GM20000 (cell line): Measurements from ENCODE around the gene MED9.
"Not testable (repeated sequence)": the region's sequence is repeated elsewhere in the genome, so short reads cannot be mapped to it uniquely, and the experiment has no call there.

ENCODE experiments used
- DNase-seq: peaks from one replicate; pipeline ENCODE4 v3.0.0; 2012; ENCODE audit warnings: low spot score
- TF ChIP-seq, protein P1 (sequence below): IDR thresholded peaks from 2 replicates; pipeline ENCODE4 v1.5.1; 2012; ENCODE audit warnings: mild to moderate bottlenecking, control low read depth; ENCODE audit errors: extremely low read depth, missing control alignments

Gene MED9

DNA sequence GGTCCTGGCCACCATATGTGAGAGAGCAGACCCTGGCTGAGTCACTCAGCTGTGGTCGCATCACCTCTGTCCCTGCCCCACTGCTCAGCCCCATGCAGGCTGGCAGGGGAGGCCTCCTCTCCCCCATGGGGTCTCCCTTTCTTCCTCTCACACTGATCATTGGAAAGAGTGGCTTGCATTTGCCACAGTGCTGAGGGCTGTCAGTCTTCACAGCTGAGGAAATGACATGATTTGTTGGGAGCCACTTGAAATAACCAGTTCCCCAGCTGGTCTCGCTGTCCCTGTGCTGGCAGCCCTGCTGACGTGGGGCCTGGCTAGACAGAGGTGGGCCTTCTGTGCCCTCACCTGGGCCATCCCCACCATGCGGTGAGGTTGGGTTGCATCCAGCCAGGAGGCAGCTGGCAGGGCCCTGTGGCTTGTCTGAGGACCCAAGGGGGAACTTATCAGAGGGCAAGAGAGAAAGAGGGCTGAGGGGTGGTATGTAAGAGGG, 30.1 kb upstream of the MED9 start:
- TF ChIP-seq, protein P1, sequence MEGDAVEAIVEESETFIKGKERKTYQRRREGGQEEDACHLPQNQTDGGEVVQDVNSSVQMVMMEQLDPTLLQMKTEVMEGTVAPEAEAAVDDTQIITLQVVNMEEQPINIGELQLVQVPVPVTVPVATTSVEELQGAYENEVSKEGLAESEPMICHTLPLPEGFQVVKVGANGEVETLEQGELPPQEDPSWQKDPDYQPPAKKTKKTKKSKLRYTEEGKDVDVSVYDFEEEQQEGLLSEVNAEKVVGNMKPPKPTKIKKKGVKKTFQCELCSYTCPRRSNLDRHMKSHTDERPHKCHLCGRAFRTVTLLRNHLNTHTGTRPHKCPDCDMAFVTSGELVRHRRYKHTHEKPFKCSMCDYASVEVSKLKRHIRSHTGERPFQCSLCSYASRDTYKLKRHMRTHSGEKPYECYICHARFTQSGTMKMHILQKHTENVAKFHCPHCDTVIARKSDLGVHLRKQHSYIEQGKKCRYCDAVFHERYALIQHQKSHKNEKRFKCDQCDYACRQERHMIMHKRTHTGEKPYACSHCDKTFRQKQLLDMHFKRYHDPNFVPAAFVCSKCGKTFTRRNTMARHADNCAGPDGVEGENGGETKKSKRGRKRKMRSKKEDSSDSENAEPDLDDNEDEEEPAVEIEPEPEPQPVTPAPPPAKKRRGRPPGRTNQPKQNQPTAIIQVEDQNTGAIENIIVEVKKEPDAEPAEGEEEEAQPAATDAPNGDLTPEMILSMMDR = no peak
- no peak for DNase-seq

DNA sequence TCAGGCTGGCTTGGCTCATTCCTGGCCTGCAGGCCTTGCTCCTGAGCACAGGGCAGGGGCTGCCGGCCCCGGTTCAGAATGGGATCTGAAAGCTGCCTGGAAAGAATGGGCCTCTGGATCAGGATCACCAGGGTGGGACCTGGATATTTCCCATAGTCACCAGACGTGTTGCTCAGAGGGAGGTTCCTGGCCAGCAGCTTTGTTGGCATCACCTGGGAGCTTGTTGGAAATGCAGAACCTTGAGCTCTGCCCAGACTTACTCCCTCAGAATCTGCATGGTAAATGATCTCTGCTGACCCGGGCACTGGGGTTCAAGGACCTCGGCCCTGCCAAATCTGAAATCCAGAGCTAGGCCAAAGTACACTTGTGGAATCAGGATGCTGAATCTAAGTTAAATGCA, 29.5 kb upstream of the MED9 start:
- TF ChIP-seq, protein P1 = no peak
- DNase-seq = no peak

DNA sequence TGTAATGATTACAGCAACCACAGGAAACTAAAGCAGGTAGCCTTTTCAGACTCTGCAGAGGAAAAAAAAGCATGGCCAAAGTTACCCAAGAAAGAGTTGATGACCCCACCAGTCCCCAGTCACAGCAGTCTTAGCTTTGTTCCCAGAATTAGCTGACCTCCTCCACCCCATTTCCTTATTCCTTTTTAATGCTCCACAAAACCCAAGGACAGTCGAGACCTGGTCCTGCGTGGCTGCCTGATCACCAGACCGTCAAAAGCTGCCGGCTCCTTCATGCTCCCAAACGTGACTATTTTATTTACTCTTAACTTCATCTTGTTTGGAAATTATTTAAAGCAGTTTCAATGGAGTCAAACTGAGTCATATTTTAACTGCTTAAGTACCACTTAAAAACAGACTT, 28.7 kb upstream of the MED9 start:
- DNase-seq = no peak
- TF ChIP-seq, protein P1 = no peak

DNA sequence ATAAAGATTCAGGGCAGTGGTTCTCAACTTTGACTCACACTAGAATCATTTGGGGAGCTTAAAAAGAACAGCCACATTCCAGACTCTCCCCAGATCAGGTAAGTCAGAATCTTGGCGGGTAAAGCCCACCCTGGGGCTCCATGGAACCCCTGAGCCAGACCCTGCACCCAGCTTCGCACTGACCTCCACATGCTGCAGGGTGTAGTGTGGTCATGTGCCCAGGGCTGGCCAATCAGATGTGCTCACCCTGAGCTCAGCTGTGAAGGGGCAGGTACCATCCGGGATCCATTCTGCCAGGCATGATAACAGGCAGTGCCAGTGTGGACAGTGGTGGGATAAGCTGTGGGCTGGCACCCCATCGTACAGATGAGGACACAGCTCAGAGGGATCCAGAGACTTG, 28.1 kb upstream of the MED9 start:
- TF ChIP-seq, protein P1 = no peak

DNA sequence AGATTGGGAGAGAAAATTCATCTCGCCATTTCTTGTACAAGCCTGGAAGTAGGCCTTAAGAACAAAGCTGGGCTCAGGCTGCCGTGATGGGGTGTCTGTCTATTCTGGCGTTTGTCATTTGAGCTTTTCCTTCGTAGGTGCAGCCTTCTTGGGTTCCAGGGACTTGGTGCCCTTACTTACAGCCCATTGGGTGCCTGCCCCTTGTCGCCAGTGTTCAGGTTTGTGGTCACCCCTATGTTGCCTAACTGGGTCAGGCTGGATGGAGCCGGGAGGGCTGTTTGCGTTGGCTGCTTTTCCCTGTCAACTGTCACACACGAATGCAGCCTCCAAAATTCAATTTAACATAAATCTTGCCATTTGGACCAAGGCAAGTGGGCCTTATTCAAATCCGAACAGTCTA, 23.7 kb upstream of the MED9 start:
- TF ChIP-seq, protein P1 = no peak
- no peak for DNase-seq

More for the DNA sequence above, 28.1 kb upstream of the MED9 start:
- no peak for DNase-seq

DNA sequence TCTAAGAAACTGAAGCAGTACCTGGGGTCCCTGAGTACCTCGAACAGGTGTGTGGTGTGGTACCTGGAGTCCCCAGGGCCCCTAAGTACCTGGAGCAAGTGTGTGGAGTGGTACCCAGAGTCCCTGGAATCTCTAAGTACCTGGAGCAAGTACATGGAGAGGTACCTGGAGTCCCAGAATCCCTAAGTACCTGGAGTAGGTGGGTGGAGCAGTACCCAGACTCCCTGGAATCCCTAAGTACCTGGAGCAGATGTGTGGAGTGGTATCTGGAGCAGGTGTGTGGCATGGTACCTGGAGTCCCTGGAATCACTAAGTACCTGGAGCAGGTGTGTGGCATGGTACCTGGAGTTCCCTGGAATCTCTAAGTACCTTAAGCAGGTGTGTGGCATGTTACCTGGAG, 22.5 kb upstream of the MED9 start:
- TF ChIP-seq, protein P1 = no peak

DNA sequence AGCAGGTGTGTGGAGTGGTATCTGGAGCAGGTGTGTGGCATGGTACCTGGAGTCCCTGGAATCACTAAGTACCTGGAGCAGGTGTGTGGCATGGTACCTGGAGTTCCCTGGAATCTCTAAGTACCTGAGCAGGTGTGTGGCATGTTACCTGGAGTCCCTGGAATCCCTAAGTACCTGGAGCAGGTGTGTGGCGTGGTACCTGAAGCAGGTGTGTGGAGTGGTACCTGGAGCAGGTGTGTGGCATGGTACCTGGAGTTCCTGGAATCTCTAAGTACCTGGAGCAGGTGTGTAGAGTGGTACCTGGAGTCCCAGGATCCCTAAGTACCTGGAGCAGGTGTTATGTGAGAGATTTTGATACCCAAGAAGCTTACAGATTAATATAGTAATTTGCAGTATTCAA, 22.1 kb upstream of the MED9 start:
- DNase-seq = not testable (repeated sequence)

More for the DNA sequence above, 22.5 kb upstream of the MED9 start:
- no peak for DNase-seq

DNA sequence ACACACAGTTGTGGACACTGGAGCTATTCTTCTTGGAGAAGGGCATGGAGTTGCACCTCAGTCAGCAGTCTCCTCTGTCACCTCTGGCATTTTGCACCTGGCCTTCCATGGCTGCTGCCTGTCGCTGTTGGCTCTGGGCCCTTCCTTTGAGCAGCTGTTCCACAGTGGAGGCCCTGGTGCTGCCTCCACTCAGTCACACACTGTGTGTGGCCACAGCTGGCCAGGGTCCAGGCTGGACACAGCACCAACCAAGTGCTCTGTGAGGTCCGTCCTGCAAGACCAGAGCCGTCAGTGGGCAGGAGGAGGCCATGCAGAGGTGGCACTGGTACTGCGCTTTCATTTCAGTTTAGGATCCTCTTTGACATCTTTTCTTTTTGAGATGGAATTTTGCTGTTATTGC, 21.6 kb upstream of the MED9 start:
- TF ChIP-seq, protein P1 = no peak
- no peak for DNase-seq
